Measurements from ENCODE around the gene SMIM24.
"Not testable (repeated sequence)": the region's sequence is repeated elsewhere in the genome, so short reads cannot be mapped to it uniquely, and the experiment has no call there.

Gene SMIM24

GRCh38 chr19:3513229-3514140, 33.2 kb upstream of the SMIM24 start:
- no peak for DNase-seq

- no peak for DNase-seq
Observed at GRCh38 chr19:3512562-3513228, 32.4 kb upstream of the SMIM24 start.

GRCh38 chr19:3511506-3512251, 31.4 kb upstream of the SMIM24 start:
- DNase-seq = no peak

GRCh38 chr19:3510727-3511126, 30.4 kb upstream of the SMIM24 start:
- DNase-seq = no peak

- DNase-seq = no peak
Observed at GRCh38 chr19:3509566-3509989, 29.3 kb upstream of the SMIM24 start.

- no peak for DNase-seq
Observed at GRCh38 chr19:3508771-3509535, 28.6 kb upstream of the SMIM24 start.

- not testable (repeated sequence) for DNase-seq
Observed at GRCh38 chr19:3508121-3508661, 27.9 kb upstream of the SMIM24 start.

- DNase-seq = no peak
Observed at GRCh38 chr19:3507371-3508120, 27.2 kb upstream of the SMIM24 start.

- DNase-seq = no peak
Observed at GRCh38 chr19:3506384-3507340, 26.3 kb upstream of the SMIM24 start.

GRCh38 chr19:3505598-3506383, 25.5 kb upstream of the SMIM24 start, which contains the start of gene FZR1:
Gene FZR1 (plus strand): TSS chr19:3506311. CDS start chr19:3522990, 16,679 bp downstream.
- DNase-seq = peak; percentile 98

GRCh38 chr19:3504735-3505134, 24.4 kb upstream of the SMIM24 start:
- DNase-seq = no peak

- DNase-seq = no peak
Observed at GRCh38 chr19:3503036-3503572, 22.8 kb upstream of the SMIM24 start.

- DNase-seq = no peak
Observed at GRCh38 chr19:3501780-3502179, 21.5 kb upstream of the SMIM24 start.

- peak; percentile 95 for DNase-seq
Observed at GRCh38 chr19:3500429-3501101, 20.2 kb upstream of the SMIM24 start, which contains the start of gene DOHH. Gene DOHH (minus strand): TSS chr19:3500674. CDS start chr19:3496814, 3,860 bp downstream.

- no peak for DNase-seq
Observed at GRCh38 chr19:3499738-3500428, 19.6 kb upstream of the SMIM24 start.

- no peak for DNase-seq
Observed at GRCh38 chr19:3497757-3498520, 17.6 kb upstream of the SMIM24 start.
